ENCODE data around the gene AGT.

Gene AGT

DNA sequence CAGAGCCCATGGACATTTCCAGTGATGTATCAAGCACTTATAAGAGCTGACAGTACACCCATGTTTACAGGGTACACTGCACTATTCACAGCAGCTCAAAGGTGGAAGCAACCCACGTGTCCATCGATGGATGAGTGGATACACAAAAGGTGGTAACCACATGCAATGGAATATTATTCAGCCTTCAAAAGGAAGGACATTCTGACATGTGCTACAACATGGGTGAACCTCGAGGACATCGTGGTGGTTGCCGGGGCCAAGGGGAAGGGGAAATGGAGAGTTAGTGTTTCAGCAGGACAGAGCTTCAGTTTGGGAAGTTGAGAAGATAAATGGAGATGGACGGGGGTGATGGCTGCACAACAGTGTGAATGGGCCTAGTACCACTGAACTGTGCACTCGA, 9.1 kb downstream of the AGT start:
- ChIA-PET POLR2A (no interaction called here), CTCF (no interaction called here)
- no peak for DNase-seq (ENCODE audit: extremely low spot score)
- TF ChIP-seq, protein P1, sequence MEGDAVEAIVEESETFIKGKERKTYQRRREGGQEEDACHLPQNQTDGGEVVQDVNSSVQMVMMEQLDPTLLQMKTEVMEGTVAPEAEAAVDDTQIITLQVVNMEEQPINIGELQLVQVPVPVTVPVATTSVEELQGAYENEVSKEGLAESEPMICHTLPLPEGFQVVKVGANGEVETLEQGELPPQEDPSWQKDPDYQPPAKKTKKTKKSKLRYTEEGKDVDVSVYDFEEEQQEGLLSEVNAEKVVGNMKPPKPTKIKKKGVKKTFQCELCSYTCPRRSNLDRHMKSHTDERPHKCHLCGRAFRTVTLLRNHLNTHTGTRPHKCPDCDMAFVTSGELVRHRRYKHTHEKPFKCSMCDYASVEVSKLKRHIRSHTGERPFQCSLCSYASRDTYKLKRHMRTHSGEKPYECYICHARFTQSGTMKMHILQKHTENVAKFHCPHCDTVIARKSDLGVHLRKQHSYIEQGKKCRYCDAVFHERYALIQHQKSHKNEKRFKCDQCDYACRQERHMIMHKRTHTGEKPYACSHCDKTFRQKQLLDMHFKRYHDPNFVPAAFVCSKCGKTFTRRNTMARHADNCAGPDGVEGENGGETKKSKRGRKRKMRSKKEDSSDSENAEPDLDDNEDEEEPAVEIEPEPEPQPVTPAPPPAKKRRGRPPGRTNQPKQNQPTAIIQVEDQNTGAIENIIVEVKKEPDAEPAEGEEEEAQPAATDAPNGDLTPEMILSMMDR (IDR thresholded peaks at IDR 0.05; ENCODE audit: control extremely low read depth, extremely low read depth, low read depth, missing control alignments), result no peak

DNA sequence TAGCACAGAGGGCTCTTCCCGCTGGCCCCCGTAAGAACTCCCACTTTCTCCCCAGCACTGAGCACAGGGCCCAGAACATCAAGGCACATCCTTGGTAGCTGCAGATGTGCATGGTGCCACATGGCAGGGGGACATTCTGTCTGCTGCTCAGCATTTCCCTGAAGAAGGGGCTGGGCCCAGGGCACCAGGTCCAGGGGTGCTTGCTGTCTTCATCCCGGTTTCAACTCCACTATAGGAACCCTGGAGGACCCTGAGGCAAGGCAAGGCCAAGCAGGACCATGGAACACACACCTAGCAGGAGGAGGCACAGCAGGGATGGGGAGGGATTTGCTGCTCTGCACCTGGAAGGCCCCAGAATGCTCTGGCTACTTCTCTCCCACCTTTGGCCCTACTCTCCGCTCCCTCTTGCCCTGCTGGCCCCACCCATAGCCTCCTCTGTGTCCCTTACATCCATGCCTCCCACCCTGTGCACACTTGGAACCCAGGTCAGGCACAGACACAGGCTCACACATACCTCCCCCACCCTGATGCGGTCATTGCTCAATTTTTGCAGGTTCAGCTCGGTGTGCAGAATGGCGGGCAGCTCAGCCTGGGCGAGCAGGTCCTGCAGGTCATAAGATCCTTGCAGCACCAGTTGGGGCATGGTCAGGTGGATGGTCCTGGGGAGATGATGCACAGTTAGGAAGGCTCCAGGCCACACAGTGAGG, 10.1 kb downstream of the AGT start:
- ChIA-PET CTCF (no interaction called here), POLR2A (no interaction called here)
- no peak for DNase-seq (ENCODE audit: extremely low spot score)
- TF ChIP-seq, protein P1 (IDR thresholded peaks at IDR 0.05; ENCODE audit: control extremely low read depth, extremely low read depth, low read depth, missing control alignments), result no peak

DNA sequence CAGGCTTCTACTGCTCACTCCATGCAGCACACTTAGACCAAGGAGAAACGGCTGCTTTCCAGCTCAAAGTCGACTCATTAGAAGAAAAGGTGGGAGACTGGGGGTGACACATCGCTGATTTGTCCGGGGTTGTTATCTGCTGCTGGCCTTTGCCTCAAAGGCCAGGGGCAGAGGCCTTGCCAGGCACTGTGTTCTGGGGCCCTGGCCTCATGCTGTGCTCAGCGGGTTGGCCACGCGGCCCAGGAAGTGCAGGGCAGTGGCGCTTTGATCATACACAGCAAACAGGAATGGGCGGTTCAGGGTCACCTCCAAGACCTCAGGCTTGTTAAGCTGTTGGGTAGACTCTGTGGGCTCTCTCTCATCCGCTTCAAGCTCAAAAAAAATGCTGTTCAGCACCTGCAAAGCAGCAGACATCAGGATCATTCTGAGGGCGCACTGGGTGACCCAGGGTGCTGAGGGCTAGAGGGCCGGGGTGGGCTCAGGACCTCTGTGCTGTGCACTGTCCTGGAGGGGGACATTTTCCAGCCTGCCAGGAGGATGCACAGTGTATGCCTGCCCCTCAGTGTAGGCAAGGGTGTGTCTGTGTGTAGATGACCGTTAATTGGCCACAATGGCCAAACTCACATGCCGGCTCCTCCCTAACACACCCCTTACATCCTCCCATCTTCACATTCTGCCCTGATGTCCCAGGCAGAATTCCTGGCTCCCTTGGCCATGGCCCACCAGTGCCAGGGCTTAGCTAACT, 10.8 kb downstream of the AGT start:
- DNase-seq (ENCODE audit: extremely low spot score), result no peak
- POLR2A ChIA-PET, result no interaction called here
- CTCF ChIA-PET, result no interaction called here
- TF ChIP-seq, protein P1 (IDR thresholded peaks at IDR 0.05; ENCODE audit: control extremely low read depth, extremely low read depth, low read depth, missing control alignments), result no peak

DNA sequence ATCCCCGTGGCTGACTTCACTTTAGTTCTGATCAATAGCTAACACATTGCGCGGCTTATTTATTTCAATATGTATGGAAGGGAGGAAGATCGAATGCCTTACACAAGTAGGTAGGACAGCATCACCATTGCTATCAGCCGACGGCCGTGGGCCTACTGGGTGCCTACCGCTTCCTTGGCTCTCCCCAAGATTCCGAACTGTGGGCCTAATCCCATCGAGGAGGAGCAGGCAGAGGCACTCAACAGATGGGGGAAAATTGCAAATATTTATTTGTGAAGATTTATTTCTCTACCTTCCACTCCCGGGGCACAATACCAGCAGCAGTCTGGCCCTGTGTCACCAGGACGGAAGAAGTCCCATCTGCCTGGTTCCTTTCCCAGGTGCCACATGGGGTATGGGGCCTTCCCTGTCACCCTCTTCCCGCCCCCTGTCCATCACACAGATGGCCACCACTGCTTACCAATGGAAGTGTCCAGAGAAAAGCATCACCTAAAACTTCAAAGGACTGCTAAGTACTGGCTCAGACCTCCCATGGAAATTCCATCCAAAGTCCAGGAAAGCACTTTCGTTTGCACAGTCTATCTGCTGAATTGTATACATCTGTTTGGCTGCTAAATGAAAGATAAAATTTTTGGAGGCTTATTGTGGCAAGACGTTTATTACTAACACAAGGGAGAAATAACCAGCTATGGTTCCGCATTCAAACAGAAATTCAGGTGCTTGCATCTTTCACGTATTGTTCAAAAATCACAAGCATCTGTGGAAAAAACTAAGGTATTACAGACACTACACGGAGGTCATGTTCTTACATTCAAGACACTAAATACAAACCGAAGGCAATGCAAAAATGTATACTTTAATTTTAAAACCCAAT, 11.8 kb downstream of the AGT start:
- CTCF ChIA-PET, result no interaction called here
- TF ChIP-seq, protein P1 (IDR thresholded peaks at IDR 0.05; ENCODE audit: control extremely low read depth, extremely low read depth, low read depth, missing control alignments), result no peak
- DNase-seq (ENCODE audit: extremely low spot score), result no peak
- POLR2A ChIA-PET, result no interaction called here

DNA sequence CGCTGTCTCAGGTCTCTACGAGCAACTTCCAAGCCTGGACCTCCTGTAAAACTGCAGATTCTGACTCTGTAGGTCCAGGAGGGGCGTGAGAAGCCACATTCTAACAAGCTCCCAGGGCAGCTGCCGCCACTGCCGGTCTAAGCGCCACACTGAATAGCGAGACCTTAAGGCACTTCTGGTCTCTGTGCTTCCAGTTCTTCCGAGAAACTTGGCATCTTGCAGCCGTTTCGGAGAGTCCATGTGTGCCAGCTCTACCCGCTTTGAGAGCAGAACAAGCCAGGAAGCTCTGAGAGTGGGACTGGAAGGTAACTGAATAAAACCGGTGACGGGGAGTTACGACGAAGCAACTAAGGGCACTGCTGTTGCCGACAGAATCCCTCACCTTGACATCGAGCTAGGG, 12.5 kb downstream of the AGT start:
- DNase-seq (ENCODE audit: extremely low spot score), result no peak
- TF ChIP-seq, protein P1 (IDR thresholded peaks at IDR 0.05; ENCODE audit: control extremely low read depth, extremely low read depth, low read depth, missing control alignments), result no peak
- ChIA-PET POLR2A (no interaction called here), CTCF (no interaction called here)

DNA sequence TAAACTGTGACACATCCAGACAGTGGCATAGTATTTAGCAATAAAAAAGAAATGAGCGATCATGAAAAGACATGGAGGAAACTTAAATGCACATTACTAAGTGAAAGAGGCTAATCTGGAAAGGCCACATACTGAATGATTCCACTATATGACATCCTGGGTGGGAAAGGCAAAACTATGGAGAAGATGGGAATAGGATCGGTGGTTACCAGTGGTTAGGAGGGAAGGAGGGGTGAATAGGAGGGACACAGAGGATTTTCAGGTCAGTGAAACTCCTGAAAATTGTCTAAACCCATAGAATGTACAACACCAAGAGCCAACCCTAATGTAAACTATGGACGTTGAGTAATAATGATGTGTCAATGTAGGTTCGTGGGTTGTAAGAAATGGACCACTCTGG, 13.8 kb downstream of the AGT start:
- POLR2A ChIA-PET, result no interaction called here
- no peak for DNase-seq (ENCODE audit: extremely low spot score)
- CTCF ChIA-PET, result no interaction called here
- TF ChIP-seq, protein P1 (IDR thresholded peaks at IDR 0.05; ENCODE audit: control extremely low read depth, extremely low read depth, low read depth, missing control alignments), result no peak
